GM12801 (cell line): ENCODE data around the gene SNRPD1.
A peak's percentile ranks its signal among the peaks of the same experiment; 100 is the strongest.

ENCODE experiments used
- TF ChIP-seq, protein P1 (sequence below): IDR thresholded peaks from one replicate; pipeline ENCODE4 v1.5.1; 2011; ENCODE audit warnings: control low read depth; ENCODE audit not compliant: insufficient read length; ENCODE audit errors: extremely low read depth

The SNRPD1 gene

DNA sequence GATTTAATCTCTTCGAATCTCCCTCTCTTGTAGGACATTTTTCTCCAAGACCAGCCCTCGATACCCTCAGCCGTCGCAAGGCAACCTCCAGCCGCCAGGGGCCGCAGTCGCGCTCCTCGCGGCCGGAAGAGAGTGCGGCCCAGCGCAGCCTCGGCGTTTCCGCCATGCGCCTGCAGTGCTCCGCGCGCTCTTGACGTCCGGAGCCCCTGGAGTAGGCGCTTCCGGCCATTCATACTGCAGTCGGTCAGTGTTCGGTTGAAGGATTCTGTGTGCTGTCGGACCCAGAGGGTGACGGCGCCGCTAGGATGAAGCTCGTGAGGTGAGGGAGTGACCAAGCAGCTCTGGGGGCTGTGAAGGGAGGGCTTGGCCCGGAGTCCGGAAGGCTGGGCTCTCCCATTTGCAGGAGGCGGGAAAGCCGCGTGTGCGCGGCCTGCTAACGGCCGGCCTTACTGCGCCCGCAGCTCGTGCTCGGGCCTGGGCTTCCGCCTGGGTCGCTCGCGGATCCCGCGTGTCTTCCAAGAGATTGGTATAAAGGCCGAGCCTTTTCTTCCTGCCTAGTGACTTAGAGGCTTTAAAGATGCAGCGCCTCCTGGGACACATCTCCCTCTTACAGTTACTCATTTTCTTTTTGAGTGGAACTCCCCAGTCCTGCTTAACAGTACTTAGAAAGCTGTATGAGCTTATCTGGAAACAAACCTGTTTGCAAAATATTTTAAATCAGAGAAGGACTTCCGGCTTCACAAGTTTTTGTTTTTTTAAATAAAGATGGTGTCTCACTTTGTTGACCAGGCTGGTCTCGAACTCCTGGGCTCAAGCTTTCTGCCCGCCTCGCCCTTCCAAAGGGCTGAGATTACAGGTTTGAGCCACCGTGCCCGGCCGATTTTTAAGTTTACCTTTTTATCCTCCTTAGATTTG is at the start of gene SNRPD1:
Gene SNRPD1, plus strand, starts transcription at position 190 of the 915 bp plus-strand sequence. Its CDS starts 116 bp downstream, at position 306.
- TF ChIP-seq, protein P1, sequence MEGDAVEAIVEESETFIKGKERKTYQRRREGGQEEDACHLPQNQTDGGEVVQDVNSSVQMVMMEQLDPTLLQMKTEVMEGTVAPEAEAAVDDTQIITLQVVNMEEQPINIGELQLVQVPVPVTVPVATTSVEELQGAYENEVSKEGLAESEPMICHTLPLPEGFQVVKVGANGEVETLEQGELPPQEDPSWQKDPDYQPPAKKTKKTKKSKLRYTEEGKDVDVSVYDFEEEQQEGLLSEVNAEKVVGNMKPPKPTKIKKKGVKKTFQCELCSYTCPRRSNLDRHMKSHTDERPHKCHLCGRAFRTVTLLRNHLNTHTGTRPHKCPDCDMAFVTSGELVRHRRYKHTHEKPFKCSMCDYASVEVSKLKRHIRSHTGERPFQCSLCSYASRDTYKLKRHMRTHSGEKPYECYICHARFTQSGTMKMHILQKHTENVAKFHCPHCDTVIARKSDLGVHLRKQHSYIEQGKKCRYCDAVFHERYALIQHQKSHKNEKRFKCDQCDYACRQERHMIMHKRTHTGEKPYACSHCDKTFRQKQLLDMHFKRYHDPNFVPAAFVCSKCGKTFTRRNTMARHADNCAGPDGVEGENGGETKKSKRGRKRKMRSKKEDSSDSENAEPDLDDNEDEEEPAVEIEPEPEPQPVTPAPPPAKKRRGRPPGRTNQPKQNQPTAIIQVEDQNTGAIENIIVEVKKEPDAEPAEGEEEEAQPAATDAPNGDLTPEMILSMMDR = peak; percentile 83

DNA sequence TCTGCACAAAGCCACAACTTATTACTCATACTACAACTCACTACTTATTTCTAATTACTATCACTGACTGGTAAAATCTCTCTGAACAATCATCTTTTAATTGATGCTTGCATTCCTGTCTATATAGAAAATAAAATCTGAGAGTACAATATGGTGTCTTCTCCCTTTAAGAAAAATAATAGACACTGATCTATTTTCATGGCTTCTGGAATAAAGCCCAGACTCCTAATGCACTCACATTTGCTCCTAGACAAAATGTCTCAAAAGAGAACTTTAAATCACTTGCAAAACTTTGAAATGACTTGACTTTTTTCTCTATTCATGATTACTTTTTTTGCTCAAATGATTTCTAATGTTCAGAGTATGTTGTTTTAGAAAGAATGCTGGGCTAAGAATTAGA is 40.3 kb upstream of the SNRPD1 start:
- TF ChIP-seq, protein P1 = no peak

DNA sequence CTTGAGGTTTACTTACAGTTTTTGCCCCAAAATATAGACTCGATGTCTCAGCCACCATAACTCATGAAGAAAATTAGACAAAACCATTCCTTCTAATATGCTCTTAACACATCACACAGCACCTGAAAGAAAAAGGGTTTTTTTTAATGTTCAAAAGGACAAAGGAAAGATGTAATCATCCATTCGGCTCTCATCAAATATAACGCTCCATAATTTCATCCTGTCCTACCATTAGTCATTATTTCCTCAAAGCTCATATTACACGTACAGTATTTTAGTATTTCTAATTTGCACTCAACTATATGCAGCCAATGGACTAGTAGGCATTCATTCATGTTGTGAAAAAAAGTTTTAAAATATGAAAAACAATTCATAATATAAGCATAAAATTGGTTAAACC is 36.5 kb upstream of the SNRPD1 start:
- TF ChIP-seq, protein P1 = no peak

DNA sequence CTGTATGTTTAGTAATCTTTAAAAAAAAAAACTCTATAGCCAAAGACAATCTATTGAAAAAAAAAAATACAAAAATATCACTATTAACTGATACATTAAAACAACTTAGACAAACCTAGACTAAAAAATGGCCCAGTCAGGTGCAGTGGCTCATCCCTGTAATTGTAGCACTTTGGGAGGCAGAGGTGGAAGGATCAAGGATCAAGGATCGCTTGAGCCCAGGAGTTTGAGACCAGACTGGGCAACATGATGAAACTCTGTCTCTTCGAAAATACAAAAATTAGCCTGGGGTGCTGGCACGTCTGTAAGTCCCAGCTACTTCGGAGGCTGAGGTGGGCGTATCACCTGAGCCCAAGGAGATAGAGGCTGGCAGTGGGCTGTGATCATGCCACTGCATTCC is 27.7 kb upstream of the SNRPD1 start:
- TF ChIP-seq, protein P1 = no peak

DNA sequence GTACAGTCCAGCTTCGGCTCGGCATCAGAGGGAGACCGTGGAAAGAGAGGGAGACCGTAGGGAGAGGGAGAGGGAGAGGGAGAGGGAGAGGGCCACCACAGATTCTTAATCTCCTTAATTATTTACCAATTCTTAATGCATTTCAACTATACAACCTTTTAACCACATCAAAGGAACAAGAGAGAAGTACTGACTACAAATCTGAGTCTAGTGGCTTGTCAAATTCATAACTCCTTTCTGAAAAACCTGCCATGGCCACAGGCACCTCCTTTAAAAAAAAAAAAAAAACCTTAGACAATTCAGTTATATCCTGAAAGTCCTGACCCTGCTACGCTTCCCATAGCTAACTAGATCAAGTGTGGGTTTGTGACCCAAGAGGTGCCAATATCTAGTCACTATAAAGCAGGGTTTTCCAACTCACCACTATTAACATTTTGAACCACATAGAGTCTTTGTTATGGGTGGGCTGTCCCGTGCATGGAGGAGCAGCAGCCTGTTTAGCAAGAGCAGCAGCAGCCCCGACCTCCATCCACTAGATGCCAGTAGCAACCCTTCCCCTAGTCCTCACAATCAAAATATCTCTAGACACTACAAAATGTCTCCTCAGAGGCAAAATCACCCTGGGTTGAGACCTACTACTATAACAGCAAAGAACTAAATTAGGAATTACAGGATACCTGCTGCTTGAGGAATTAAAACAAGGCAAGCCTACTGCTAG is 18.4 kb upstream of the SNRPD1 start:
- TF ChIP-seq, protein P1 = no peak

DNA sequence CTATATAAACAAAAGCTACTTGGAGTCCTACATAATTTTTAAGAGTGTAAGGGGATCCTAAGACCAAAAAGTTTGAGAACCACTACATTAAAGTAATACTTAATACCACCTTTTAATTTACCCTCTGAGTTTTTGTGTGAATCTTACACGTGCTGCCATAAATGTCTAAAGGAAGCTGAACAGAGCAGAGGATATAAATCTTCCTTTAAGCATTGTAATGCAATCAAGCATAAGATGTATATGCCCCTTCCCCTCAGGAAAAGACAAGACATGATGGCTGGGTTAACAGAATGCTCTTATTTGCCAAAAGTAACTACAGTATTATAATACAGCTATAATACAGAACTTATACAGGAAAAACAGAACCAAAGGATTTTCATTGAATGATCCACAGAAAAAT is 14.5 kb upstream of the SNRPD1 start:
- TF ChIP-seq, protein P1 = no peak
